ENCODE results near the gene CEACAM18.

Gene CEACAM18

DNA sequence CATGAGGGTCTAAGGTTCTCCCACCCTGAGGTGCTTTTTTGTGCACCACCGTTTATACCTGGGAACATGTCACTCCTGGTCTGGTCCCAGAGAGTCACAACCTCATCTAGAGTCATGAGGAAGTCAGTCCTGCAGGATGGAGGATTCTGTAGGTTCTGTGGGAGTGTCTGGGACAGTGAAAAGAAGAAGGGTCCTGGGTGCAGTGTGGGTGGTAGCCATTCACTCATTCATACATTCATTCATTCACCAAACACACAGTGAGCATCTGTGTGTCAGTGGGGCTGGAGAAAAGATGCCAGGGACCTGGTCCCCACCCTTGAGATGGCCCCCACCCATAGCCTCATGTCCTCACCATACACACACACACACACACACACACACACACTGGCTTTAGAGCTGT is 8.7 kb upstream of the CEACAM18 start:
- Mint-ChIP-seq H3K27me3 (ENCODE audit: low read depth) (no peaks in the 10 kb centered on the region), H3K36me3 (ENCODE audit: low read depth) (no peaks in the 10 kb centered on the region), H3K4me1 (ENCODE audit: low read depth) (peaks cover 48% of the 10 kb centered on the region), H3K27ac (no peak overlapping the region), H3K9me3 (no peaks in the 10 kb centered on the region), H3K4me3 (no peak overlapping the region)
- DNase-seq (ENCODE audit: low spot score), result no peak

DNA sequence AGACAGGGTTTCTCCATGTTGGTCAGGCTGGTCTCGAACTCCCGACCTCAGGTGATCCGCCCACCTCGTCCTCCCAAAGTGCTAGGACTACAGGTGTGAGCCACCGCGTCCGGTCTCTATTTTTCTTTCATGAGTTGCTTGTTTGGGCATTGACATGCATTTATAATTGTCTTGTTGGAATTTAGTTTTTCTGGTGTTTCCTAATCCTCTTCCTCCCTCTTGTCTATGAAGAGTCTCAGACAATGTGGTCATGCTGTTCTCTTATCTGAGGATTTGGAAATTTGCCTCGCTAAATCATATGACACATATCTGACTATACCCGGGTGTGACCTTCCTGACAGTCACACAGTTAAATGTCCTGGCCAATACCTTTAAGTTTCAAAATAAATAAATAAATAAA is 7.4 kb upstream of the CEACAM18 start:
- Mint-ChIP-seq H3K27me3 (ENCODE audit: low read depth) (no peaks in the 10 kb centered on the region), H3K4me3 (no peak overlapping the region), H3K4me1 (ENCODE audit: low read depth) (peaks cover 43% of the 10 kb centered on the region), H3K27ac (no peak overlapping the region), H3K9me3 (no peaks in the 10 kb centered on the region), H3K36me3 (ENCODE audit: low read depth) (no peaks in the 10 kb centered on the region)
- no peak for DNase-seq (ENCODE audit: low spot score)

DNA sequence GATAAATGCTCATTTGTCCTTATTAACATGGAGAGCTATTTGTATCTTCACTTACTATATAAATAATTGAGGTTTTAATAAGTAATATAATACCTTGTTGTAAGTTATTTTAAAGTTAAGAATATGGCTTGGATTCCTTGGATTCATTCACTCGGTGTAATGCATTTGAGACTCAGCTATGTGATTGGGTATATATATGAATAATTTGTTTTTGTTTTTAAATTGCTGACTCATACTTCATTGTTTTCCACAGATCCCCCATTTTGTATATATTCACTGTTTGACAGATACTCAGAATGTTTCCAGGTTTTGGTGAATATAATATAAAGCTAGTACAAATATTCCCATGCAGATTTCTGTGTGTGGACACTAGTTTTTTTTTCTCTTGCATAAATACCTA is 6.8 kb upstream of the CEACAM18 start:
- H3K27ac Mint-ChIP-seq, result no peak overlapping the region

DNA sequence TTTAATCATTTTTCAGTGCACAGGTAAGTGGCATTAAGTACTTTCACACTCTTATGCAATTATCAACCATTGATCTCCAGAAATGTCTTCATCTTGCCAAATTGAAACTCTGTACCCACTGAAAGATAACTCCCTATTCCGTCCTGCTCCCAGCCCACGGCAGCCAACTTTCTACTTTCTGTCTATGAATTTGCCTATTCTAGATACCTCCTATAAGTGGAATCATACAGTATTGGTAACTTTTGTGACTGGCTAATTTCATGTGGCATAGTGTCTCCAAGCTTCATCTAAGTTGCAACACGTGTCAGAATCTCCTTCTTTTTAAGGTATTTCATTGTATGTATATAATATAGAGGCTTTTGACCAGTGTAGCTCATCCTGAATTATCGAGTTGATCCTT is 5.7 kb upstream of the CEACAM18 start:
- Mint-ChIP-seq H3K27me3 (ENCODE audit: low read depth) (no peaks in the 10 kb centered on the region), H3K4me1 (ENCODE audit: low read depth) (peaks cover 29% of the 10 kb centered on the region), H3K9me3 (no peaks in the 10 kb centered on the region), H3K4me3 (no peak overlapping the region), H3K36me3 (ENCODE audit: low read depth) (no peaks in the 10 kb centered on the region), H3K27ac (no peak overlapping the region)
- DNase-seq (ENCODE audit: low spot score), result no peak

More for the DNA sequence above, 6.8 kb upstream of the CEACAM18 start:
- Mint-ChIP-seq H3K27me3 (ENCODE audit: low read depth) (no peaks in the 10 kb centered on the region), H3K9me3 (no peaks in the 10 kb centered on the region), H3K4me3 (no peak overlapping the region), H3K4me1 (ENCODE audit: low read depth) (peaks cover 39% of the 10 kb centered on the region), H3K36me3 (ENCODE audit: low read depth) (no peaks in the 10 kb centered on the region)
- no peak for DNase-seq (ENCODE audit: low spot score)

DNA sequence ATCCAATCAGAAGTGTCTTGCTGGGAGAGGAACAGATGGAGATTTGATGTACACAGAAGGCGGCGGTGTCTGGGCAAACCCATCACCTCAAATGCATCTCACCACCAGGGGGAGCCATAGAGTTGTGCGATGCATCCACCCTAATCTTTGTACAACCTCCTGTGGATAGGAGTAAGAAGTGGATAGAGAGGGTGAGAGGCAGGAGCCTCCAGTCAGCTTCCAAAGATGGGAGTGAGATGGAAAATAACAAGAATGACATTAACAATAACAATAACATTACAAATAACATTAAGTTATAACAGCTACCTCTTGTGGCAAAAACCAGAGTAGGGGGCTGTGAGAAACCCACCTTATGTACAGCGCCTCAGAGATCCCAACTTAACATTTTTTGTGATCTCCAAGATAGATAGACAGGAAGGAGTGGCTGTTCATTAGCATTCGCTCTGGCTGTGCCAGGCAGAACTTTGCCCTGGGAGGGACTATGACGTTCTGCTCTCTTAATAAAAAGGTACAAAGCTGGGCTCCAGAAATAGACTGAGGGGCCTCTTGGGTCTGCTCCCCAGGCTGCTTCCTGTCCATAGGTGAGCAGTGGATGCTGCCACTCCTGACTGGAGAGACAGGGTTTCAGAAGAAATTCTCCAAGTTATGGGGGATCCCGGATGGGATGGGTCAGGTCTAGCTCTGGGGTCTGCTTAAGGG is 5.2 kb upstream of the CEACAM18 start:
- H3K9me3 Mint-ChIP-seq, result no peaks in the 10 kb centered on the region
- peak; percentile 72 for DNase-seq (ENCODE audit: low spot score)
- no peak overlapping the region for H3K4me3 Mint-ChIP-seq
- peaks cover 23% of the 10 kb centered on the region for H3K4me1 Mint-ChIP-seq (ENCODE audit: low read depth)
- H3K27ac Mint-ChIP-seq, result no peak overlapping the region
- H3K36me3 Mint-ChIP-seq (ENCODE audit: low read depth), result no peaks in the 10 kb centered on the region
- H3K27me3 Mint-ChIP-seq (ENCODE audit: low read depth), result no peaks in the 10 kb centered on the region

DNA sequence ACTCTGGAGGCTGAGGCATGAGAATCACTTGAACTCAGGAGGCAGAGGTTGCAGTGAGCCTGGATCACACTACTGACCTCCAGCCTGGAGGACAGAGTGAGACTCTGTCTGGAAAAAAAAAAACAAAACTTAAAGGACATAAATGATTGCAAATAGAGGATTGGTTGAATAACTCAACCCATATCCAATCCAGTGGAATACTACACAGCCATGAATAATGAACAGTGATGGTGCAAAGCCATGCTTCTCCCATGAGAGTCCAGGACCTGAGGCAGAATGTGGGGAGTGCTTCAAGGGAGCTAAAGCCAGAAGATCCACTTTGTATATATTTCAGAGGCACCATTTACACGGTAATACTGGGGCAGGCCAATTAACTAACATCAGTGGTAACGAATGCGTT is 2.2 kb upstream of the CEACAM18 start:
- Mint-ChIP-seq H3K27ac (no peak overlapping the region), H3K4me3 (no peak overlapping the region), H3K27me3 (ENCODE audit: low read depth) (no peaks in the 10 kb centered on the region), H3K9me3 (no peaks in the 10 kb centered on the region), H3K36me3 (ENCODE audit: low read depth) (no peaks in the 10 kb centered on the region), H3K4me1 (ENCODE audit: low read depth) (peaks cover 16% of the 10 kb centered on the region)
- no peak for DNase-seq (ENCODE audit: low spot score)

DNA sequence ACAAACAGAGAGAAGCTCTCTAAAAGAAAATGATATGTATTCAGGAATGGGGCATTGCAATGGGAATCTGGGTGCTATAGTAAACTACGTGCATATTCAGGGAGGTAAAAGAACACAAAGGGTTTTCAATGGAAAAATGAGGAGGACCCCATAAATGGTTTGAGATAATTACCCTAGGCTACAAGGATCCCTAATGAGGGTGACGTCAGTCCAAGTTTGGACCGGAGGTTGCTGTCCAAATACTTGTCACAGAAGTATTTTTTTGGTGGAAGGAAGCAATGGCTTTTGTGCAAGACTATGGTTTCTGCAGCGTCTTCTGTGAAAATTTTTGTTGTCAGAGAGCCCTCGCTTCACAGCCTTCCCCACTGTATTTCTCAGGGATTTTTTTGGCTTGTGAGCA is 995 bp upstream of the CEACAM18 start:
- H3K4me3 Mint-ChIP-seq, result no peak overlapping the region
- H3K27ac Mint-ChIP-seq, result no peak overlapping the region
- H3K36me3 Mint-ChIP-seq (ENCODE audit: low read depth), result no peaks in the 10 kb centered on the region
- H3K9me3 Mint-ChIP-seq, result no peaks in the 10 kb centered on the region
- peaks cover 14% of the 10 kb centered on the region for H3K4me1 Mint-ChIP-seq (ENCODE audit: low read depth)
- no peaks in the 10 kb centered on the region for H3K27me3 Mint-ChIP-seq (ENCODE audit: low read depth)
- DNase-seq (ENCODE audit: low spot score), result no peak

DNA sequence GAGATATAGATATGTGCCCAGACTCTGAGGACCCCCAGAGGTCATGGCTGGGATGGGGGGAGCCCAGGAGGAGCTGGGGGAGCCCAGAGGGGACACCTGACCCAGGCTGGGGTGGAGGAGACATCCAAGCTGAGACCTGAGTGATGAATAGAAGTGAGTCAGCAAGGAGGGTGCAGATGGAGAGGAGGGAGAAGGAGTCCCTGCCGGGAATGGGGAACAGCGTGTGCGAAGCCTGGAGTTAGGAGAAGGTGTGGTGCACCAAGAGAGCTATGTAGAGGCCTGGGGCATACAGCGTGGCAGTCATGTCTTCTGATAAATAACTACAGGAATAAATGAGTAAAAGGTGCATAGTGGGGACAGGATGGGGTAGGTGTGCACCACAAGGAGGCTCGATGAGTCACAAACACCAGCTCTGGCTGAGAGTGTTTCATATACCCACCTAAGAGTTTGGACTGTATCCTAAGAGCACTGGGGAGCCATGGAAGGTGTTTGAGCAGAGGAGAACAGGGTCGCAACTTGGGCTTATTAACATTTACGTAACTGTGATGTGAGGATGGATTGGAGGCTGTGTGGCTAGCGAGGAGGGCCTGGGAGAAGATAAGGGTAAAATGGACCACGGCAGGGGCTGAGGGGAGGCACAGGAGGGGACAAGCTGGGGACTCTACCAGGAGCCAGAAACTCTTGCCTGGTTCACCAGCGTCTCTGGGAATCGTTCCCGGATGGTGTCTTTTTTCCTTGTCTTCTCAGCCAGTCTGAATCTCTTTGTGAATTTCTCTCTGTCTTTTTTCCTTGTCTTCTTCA is 1.4 kb downstream of the CEACAM18 start:
- no peaks in the 10 kb centered on the region for H3K9me3 Mint-ChIP-seq
- peaks cover 7% of the 10 kb centered on the region for H3K4me1 Mint-ChIP-seq (ENCODE audit: low read depth)
- no peaks in the 10 kb centered on the region for H3K27me3 Mint-ChIP-seq (ENCODE audit: low read depth)
- no peak overlapping the region for H3K27ac Mint-ChIP-seq
- H3K36me3 Mint-ChIP-seq (ENCODE audit: low read depth), result no peaks in the 10 kb centered on the region
- no peak overlapping the region for H3K4me3 Mint-ChIP-seq
- DNase-seq (ENCODE audit: low spot score), result peak; percentile 58

DNA sequence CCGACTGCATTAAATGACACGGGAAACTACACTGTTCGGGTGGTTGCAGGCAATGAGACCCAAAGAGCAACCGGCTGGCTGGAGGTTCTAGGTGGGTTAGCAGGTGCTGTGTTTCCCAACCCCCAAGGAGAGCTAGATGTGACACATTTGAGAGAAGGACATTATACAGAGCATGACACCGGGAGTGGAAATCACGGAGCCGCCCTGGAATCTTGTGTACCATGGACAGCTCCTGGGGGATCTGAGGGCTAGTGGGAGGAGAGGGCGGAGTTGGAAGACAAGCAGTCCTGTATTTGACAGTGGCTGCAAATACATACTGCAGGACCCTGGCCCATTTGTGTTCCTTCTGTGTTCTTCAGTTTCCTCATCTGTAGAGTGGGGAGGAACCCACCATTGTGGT is 2.3 kb downstream of the CEACAM18 start:
- H3K27me3 Mint-ChIP-seq (ENCODE audit: low read depth), result no peaks in the 10 kb centered on the region
- no peak overlapping the region for H3K4me3 Mint-ChIP-seq
- no peak for DNase-seq (ENCODE audit: low spot score)
- H3K9me3 Mint-ChIP-seq, result no peaks in the 10 kb centered on the region
- peaks cover 7% of the 10 kb centered on the region for H3K4me1 Mint-ChIP-seq (ENCODE audit: low read depth)
- no peak overlapping the region for H3K27ac Mint-ChIP-seq
- no peaks in the 10 kb centered on the region for H3K36me3 Mint-ChIP-seq (ENCODE audit: low read depth)

DNA sequence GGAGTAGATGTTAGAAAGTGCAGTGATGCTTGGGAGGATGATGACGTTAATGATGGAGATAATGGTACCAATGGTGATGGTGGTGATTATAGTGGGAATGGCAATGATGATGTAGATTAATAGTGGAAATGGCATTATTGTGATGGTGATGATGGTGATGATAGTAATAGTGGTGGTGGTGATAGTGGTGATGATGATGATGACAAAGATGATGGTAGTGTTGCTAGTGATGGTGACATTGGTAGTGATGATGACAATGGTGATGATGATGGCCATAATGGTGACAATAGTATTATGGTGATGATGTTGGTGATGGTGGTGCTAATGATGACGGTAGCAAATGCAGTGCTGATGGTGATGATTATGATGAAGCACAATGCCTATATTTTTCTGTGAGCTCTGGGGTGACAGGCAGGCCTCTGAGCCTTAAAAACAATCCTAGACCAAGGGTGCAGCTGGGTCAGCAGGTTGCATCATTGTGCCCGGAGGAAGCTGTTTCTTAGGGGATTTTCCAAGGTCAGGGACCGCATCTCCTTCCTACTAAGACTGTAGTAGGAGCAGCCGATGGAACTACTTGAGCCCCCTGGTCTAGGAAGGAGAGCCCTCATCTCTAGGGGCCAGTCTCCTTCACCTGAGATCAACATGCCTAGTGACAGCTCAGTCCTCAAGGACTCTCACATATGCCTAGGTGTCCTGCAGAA is 7.8 kb downstream of the CEACAM18 start:
- Mint-ChIP-seq H3K4me1 (ENCODE audit: low read depth) (peaks cover 5% of the 10 kb centered on the region), H3K9me3 (peaks cover 8% of the 10 kb centered on the region), H3K27ac (no peak overlapping the region), H3K27me3 (ENCODE audit: low read depth) (no peaks in the 10 kb centered on the region), H3K36me3 (ENCODE audit: low read depth) (peaks cover under 1% of the 10 kb centered on the region), H3K4me3 (no peak overlapping the region)
- no peak for DNase-seq (ENCODE audit: low spot score)

DNA sequence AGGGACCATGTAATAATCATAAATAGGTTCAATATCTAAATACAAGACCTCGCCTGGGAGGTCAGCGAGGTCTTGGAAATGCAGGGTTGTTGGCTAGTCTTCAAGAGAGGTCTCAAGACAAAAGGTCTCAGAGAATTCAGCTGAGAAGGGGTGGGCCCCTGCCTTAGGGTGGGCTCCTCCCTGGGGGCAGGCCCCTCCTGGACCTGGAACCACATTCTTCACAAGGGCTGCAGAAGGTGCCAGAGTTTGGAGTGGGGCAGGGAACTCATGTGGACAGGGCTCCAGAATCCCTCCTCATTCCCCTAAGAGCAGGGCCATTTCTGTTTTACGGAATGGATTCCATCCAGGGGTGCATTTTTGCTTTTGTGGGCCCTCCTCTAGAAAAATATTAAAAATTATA is 10.2 kb downstream of the CEACAM18 start:
- Mint-ChIP-seq H3K27ac (no peak overlapping the region), H3K4me3 (no peak overlapping the region), H3K36me3 (ENCODE audit: low read depth) (peaks cover 12% of the 10 kb centered on the region), H3K27me3 (ENCODE audit: low read depth) (no peaks in the 10 kb centered on the region), H3K9me3 (peaks cover 14% of the 10 kb centered on the region), H3K4me1 (ENCODE audit: low read depth) (peaks cover 12% of the 10 kb centered on the region)
- no peak for DNase-seq (ENCODE audit: low spot score)

DNA sequence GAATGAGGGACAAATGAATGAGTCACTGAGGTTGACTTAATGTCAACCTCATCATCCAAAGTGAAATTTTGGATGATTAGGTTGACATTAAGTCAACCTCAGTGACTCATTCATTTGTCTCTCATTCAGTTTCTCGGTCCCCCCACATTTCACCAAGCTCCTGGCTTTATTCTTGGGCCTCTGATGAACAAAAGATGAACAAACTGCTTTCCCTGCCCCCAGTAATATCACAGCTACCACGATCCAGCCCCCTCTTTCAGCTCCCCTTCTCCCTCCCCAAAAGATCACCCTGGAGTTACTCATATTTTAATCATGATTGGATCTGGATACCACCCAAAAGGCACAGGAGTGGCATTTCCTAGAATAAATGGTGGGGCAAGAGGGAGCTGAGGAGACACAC is 10.8 kb downstream of the CEACAM18 start:
- Mint-ChIP-seq H3K27ac (no peak overlapping the region), H3K9me3 (peaks cover 18% of the 10 kb centered on the region), H3K36me3 (ENCODE audit: low read depth) (peaks cover 14% of the 10 kb centered on the region), H3K4me1 (ENCODE audit: low read depth) (peaks cover 15% of the 10 kb centered on the region), H3K27me3 (ENCODE audit: low read depth) (no peaks in the 10 kb centered on the region), H3K4me3 (no peak overlapping the region)
- DNase-seq (ENCODE audit: low spot score), result peak; percentile 55

DNA sequence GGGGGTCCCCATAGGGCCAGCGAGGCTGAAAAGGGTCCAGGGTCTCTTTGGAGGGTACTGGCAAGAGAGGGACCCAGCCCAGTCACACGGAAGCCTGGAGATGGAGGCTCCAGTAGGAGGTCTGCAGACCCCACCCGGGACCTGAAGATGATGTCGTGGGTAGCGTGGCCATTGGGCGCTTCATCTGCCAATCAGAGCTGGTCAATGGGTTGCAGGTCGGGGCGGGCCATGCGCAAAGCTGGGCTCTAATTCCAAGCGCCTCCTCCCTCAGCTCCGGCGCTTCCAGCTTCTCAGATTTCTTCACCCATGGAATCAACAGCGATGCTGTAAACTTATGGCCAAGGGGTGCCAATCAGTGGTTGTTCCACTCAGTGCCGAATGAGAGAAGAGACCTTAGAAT is 12.3 kb downstream of the CEACAM18 start:
- peaks cover 18% of the 10 kb centered on the region for H3K36me3 Mint-ChIP-seq (ENCODE audit: low read depth)
- DNase-seq (ENCODE audit: low spot score), result no peak

DNA sequence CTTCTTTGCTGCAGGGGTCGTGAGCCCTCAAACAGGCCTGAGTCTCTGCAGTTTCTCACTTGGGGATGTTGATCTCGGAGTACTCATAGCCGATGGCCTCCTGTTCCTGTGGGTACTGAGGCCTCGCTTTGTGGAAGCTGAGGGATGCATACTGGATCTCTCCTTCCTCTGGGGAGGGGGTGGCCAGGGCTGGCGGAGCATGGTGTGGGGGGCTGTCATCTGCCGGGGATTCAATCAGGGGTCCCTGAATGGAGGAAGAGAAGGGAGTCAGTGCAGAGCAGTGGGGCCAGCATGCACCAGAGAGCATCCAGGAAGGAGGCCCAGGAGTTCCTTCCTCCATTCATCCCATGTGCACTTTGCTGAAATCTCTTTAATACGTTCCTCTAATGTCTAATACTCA is 13.2 kb downstream of the CEACAM18 start:
- H3K27ac Mint-ChIP-seq, result no peak overlapping the region
- H3K27me3 Mint-ChIP-seq (ENCODE audit: low read depth), result no peaks in the 10 kb centered on the region

More for the DNA sequence above, 12.3 kb downstream of the CEACAM18 start:
- no peak overlapping the region for H3K27ac Mint-ChIP-seq
- H3K4me1 Mint-ChIP-seq (ENCODE audit: low read depth), result peaks cover 15% of the 10 kb centered on the region
- H3K9me3 Mint-ChIP-seq, result peaks cover 18% of the 10 kb centered on the region
- H3K27me3 Mint-ChIP-seq (ENCODE audit: low read depth), result no peaks in the 10 kb centered on the region
- H3K4me3 Mint-ChIP-seq, result no peak overlapping the region

More for the DNA sequence above, 13.2 kb downstream of the CEACAM18 start:
- Mint-ChIP-seq H3K9me3 (peaks cover 13% of the 10 kb centered on the region), H3K4me1 (ENCODE audit: low read depth) (peaks cover 15% of the 10 kb centered on the region), H3K4me3 (no peak overlapping the region), H3K36me3 (ENCODE audit: low read depth) (peaks cover 18% of the 10 kb centered on the region)
- no peak for DNase-seq (ENCODE audit: low spot score)
